ENCODE results near the gene RETREG2.

DNA sequence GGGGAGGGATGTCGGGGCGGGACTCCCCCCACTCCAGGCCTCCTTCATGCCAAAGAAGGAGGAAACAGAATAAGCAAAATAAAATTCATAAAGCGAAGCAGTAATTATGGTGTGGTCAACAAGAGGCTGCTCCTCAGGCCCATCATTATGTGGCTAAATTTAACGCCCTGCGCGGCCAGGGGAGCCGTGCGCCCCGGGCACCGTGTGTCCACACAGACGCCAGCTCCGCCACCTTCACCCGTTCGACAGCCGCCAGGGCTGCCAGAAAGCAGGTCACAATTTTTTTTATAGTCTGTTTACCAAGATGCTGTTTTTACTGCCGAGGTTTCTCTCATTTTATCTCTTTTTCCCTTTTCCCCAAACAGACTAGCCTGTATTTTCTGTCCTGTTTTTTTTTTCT is 48.5 kb upstream of the RETREG2 start:
- TF ChIP-seq, protein P1, sequence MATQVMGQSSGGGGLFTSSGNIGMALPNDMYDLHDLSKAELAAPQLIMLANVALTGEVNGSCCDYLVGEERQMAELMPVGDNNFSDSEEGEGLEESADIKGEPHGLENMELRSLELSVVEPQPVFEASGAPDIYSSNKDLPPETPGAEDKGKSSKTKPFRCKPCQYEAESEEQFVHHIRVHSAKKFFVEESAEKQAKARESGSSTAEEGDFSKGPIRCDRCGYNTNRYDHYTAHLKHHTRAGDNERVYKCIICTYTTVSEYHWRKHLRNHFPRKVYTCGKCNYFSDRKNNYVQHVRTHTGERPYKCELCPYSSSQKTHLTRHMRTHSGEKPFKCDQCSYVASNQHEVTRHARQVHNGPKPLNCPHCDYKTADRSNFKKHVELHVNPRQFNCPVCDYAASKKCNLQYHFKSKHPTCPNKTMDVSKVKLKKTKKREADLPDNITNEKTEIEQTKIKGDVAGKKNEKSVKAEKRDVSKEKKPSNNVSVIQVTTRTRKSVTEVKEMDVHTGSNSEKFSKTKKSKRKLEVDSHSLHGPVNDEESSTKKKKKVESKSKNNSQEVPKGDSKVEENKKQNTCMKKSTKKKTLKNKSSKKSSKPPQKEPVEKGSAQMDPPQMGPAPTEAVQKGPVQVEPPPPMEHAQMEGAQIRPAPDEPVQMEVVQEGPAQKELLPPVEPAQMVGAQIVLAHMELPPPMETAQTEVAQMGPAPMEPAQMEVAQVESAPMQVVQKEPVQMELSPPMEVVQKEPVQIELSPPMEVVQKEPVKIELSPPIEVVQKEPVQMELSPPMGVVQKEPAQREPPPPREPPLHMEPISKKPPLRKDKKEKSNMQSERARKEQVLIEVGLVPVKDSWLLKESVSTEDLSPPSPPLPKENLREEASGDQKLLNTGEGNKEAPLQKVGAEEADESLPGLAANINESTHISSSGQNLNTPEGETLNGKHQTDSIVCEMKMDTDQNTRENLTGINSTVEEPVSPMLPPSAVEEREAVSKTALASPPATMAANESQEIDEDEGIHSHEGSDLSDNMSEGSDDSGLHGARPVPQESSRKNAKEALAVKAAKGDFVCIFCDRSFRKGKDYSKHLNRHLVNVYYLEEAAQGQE (IDR thresholded peaks at IDR 0.05; ENCODE audit: low read depth): no peak
- TF ChIP-seq NFIC (IDR thresholded peaks at IDR 0.05): no peak
- no peak for TF ChIP-seq CEBPB (IDR thresholded peaks at IDR 0.05)
- no peak for TF ChIP-seq YY1 (IDR thresholded peaks at IDR 0.05; ENCODE audit: low read depth)
- TF ChIP-seq TAF1 (IDR thresholded peaks at IDR 0.05; ENCODE audit: low read depth): no peak
- TF ChIP-seq EP300 (IDR thresholded peaks at IDR 0.05; ENCODE audit: borderline replicate concordance): no peak
- no peak for TF ChIP-seq RAD21 (IDR thresholded peaks at IDR 0.05; ENCODE audit: low read depth)
